ENCODE data around the gene MRPL43. TPM values are rescaled to one million over a fixed set of nuclear protein-coding genes. Genes with fewer than 3 reads are reported as not detected.

Gene MRPL43
- total and polyA plus RNA-seq, 5 donors from 2014 or later = 40.2 to 148 (median 136) TPM

- Histone ChIP-seq H3K27ac (ENCODE audit: insufficient read depth, low read length, poor library complexity, severe bottlenecking) (no peak overlapping the region), H3K4me1 (ENCODE audit: control insufficient read depth, insufficient read depth, low read length, poor library complexity, severe bottlenecking) (peaks cover 9% of the 10 kb centered on the region), H3K27me3 (ENCODE audit: control insufficient read depth, insufficient read depth, low read length) (no peaks in the 10 kb centered on the region), H3K9me3 (ENCODE audit: control insufficient read depth in 2 of 2, low read length in 2 of 2) (no peaks in the 10 kb centered on the region), H3K4me3 (ENCODE audit: low read depth, low read length) (no peak overlapping the region), H3K36me3 (ENCODE audit: control insufficient read depth, insufficient read depth, low read length) (peaks cover 3% of the 10 kb centered on the region)
- DNase-seq (no peak), ATAC-seq (ENCODE audit: low read depth in 2 of 2) (no peak)
- Mint-ChIP-seq H3K36me3 (peaks cover 4% of the 10 kb centered on the region), H3K4me3 (no peak overlapping the region), H3K9me3 (no peaks in the 10 kb centered on the region), H3K27me3 (peaks cover 5% of the 10 kb centered on the region), H3K4me1 (peaks cover 4 to 17% (median 12%) of the 10 kb centered on the region in 4 donors), H3K27ac (no peak overlapping the region)
These were observed 23.0 kb upstream of the MRPL43 start for GRCh38 chr10:101010329-101010728.

- Mint-ChIP-seq H3K27me3 (peaks cover 5% of the 10 kb centered on the region), H3K4me1 (peaks cover 4 to 11% (median 9%) of the 10 kb centered on the region in 4 donors), H3K9me3 (no peaks in the 10 kb centered on the region), H3K4me3 (no peak overlapping the region), H3K36me3 (peaks cover 4% of the 10 kb centered on the region), H3K27ac (no peak overlapping the region)
- Histone ChIP-seq H3K36me3 (ENCODE audit: control insufficient read depth, insufficient read depth, low read length) (peaks cover 3% of the 10 kb centered on the region), H3K9me3 (ENCODE audit: control insufficient read depth in 2 of 2, low read length in 2 of 2) (no peaks in the 10 kb centered on the region), H3K4me1 (ENCODE audit: control insufficient read depth, insufficient read depth, low read length, poor library complexity, severe bottlenecking) (peaks cover 9% of the 10 kb centered on the region), H3K4me3 (ENCODE audit: low read depth, low read length) (no peak overlapping the region), H3K27me3 (ENCODE audit: control insufficient read depth, insufficient read depth, low read length) (no peaks in the 10 kb centered on the region), H3K27ac (ENCODE audit: insufficient read depth, low read length, poor library complexity, severe bottlenecking) (no peak overlapping the region)
- DNase-seq (no peak), ATAC-seq (ENCODE audit: low read depth in 2 of 2) (no peak)
These were observed 21.6 kb upstream of the MRPL43 start for GRCh38 chr10:101008823-101009423.

- Mint-ChIP-seq H3K36me3 (peaks cover 4% of the 10 kb centered on the region), H3K9me3 (no peaks in the 10 kb centered on the region), H3K27me3 (peaks cover 4% of the 10 kb centered on the region), H3K4me3 (no peak overlapping the region), H3K4me1 (peaks cover 3 to 8% (median 6%) of the 10 kb centered on the region in 4 donors), H3K27ac (no peak overlapping the region)
- ATAC-seq (ENCODE audit: low read depth in 2 of 2) (no peak), DNase-seq (no peak)
- no peak overlapping the region for H3K27ac ChIP-seq (ENCODE audit: insufficient read depth, low read length, poor library complexity, severe bottlenecking)
- H3K9me3 ChIP-seq (ENCODE audit: control insufficient read depth in 2 of 2, low read length in 2 of 2) = no peaks in the 10 kb centered on the region
- H3K27me3 ChIP-seq (ENCODE audit: control insufficient read depth, insufficient read depth, low read length) = no peaks in the 10 kb centered on the region
- H3K4me1 ChIP-seq (ENCODE audit: control insufficient read depth, insufficient read depth, low read length, poor library complexity, severe bottlenecking) = peaks cover 6% of the 10 kb centered on the region
- H3K36me3 ChIP-seq (ENCODE audit: control insufficient read depth, insufficient read depth, low read length) = peaks cover 8% of the 10 kb centered on the region
- no peak overlapping the region for H3K4me3 ChIP-seq (ENCODE audit: low read depth, low read length)
These were observed 20.9 kb upstream of the MRPL43 start for GRCh38 chr10:101007915-101008822.

- Histone ChIP-seq H3K27me3 (ENCODE audit: control insufficient read depth, insufficient read depth, low read length) (no peaks in the 10 kb centered on the region), H3K36me3 (ENCODE audit: control insufficient read depth, insufficient read depth, low read length) (peaks cover 10% of the 10 kb centered on the region), H3K27ac (ENCODE audit: insufficient read depth, low read length, poor library complexity, severe bottlenecking) (no peak overlapping the region), H3K4me3 (ENCODE audit: low read depth, low read length) (no peak overlapping the region), H3K4me1 (ENCODE audit: control insufficient read depth, insufficient read depth, low read length, poor library complexity, severe bottlenecking) (no peaks in the 10 kb centered on the region), H3K9me3 (ENCODE audit: control insufficient read depth in 2 of 2, low read length in 2 of 2) (no peaks in the 10 kb centered on the region)
- H3K4me3 Mint-ChIP-seq = no peak overlapping the region
- DNase-seq (no peak), ATAC-seq (ENCODE audit: low read depth in 2 of 2) (no peak)
- H3K27me3 Mint-ChIP-seq = no peaks in the 10 kb centered on the region
- peaks cover 4% of the 10 kb centered on the region for H3K36me3 Mint-ChIP-seq
- no peaks in the 10 kb centered on the region for H3K4me1 Mint-ChIP-seq
- H3K9me3 Mint-ChIP-seq = no peaks in the 10 kb centered on the region
- no peak overlapping the region for H3K27ac Mint-ChIP-seq
These were observed 19.9 kb upstream of the MRPL43 start for GRCh38 chr10:101007099-101007711.

- Histone ChIP-seq H3K27me3 (ENCODE audit: control insufficient read depth, insufficient read depth, low read length) (no peaks in the 10 kb centered on the region), H3K27ac (ENCODE audit: insufficient read depth, low read length, poor library complexity, severe bottlenecking) (no peak overlapping the region), H3K4me1 (ENCODE audit: control insufficient read depth, insufficient read depth, low read length, poor library complexity, severe bottlenecking) (no peaks in the 10 kb centered on the region), H3K36me3 (ENCODE audit: control insufficient read depth, insufficient read depth, low read length) (peaks cover 10% of the 10 kb centered on the region), H3K9me3 (ENCODE audit: control insufficient read depth in 2 of 2, low read length in 2 of 2) (no peaks in the 10 kb centered on the region), H3K4me3 (ENCODE audit: low read depth, low read length) (no peak overlapping the region)
- ATAC-seq (ENCODE audit: low read depth in 2 of 2) = no peak
- H3K4me1 Mint-ChIP-seq = no peaks in the 10 kb centered on the region
- no peaks in the 10 kb centered on the region for H3K9me3 Mint-ChIP-seq
- H3K27me3 Mint-ChIP-seq = no peaks in the 10 kb centered on the region
- peaks cover 4% of the 10 kb centered on the region for H3K36me3 Mint-ChIP-seq
- no peak overlapping the region for H3K27ac Mint-ChIP-seq
- DNase-seq = no peak
- H3K4me3 Mint-ChIP-seq = no peak overlapping the region
These were observed 19.3 kb upstream of the MRPL43 start for GRCh38 chr10:101006593-101007098.

- Mint-ChIP-seq H3K4me3 (no peak overlapping the region), H3K9me3 (no peaks in the 10 kb centered on the region), H3K27ac (peak overlapping the region in 1 of 3 donors; percentile 44), H3K4me1 (peaks cover 0 to 4% (median 3%) of the 10 kb centered on the region in 4 donors), H3K36me3 (peaks cover 4% of the 10 kb centered on the region), H3K27me3 (peaks cover 3% of the 10 kb centered on the region)
- peaks cover 10% of the 10 kb centered on the region for H3K36me3 ChIP-seq (ENCODE audit: control insufficient read depth, insufficient read depth, low read length)
- H3K27me3 ChIP-seq (ENCODE audit: control insufficient read depth, insufficient read depth, low read length) = no peaks in the 10 kb centered on the region
- no peaks in the 10 kb centered on the region for H3K9me3 ChIP-seq (ENCODE audit: control insufficient read depth in 2 of 2, low read length in 2 of 2)
- no peaks in the 10 kb centered on the region for H3K4me1 ChIP-seq (ENCODE audit: control insufficient read depth, insufficient read depth, low read length, poor library complexity, severe bottlenecking)
- no peak for ATAC-seq (ENCODE audit: low read depth in 2 of 2)
- no peak overlapping the region for H3K4me3 ChIP-seq (ENCODE audit: low read depth, low read length)
- DNase-seq = no peak
- no peak overlapping the region for H3K27ac ChIP-seq (ENCODE audit: insufficient read depth, low read length, poor library complexity, severe bottlenecking)
These were observed 18.7 kb upstream of the MRPL43 start for GRCh38 chr10:101005869-101006567.

- peaks cover 4% of the 10 kb centered on the region for H3K36me3 Mint-ChIP-seq
- Histone ChIP-seq H3K27ac (ENCODE audit: insufficient read depth, low read length, poor library complexity, severe bottlenecking) (no peak overlapping the region), H3K27me3 (ENCODE audit: control insufficient read depth, insufficient read depth, low read length) (no peaks in the 10 kb centered on the region), H3K36me3 (ENCODE audit: control insufficient read depth, insufficient read depth, low read length) (peaks cover 10% of the 10 kb centered on the region), H3K4me3 (ENCODE audit: low read depth, low read length) (no peak overlapping the region), H3K9me3 (ENCODE audit: control insufficient read depth in 2 of 2, low read length in 2 of 2) (no peaks in the 10 kb centered on the region), H3K4me1 (ENCODE audit: control insufficient read depth, insufficient read depth, low read length, poor library complexity, severe bottlenecking) (peaks cover under 1% of the 10 kb centered on the region)
- H3K4me1 Mint-ChIP-seq = peaks cover 0 to 9% (median 6%) of the 10 kb centered on the region in 4 donors
- peaks cover 6% of the 10 kb centered on the region for H3K27me3 Mint-ChIP-seq
- DNase-seq (no peak), ATAC-seq (ENCODE audit: low read depth in 2 of 2) (no peak)
- no peak overlapping the region for H3K27ac Mint-ChIP-seq
- H3K4me3 Mint-ChIP-seq = no peak overlapping the region
- H3K9me3 Mint-ChIP-seq = no peaks in the 10 kb centered on the region
These were observed 18.1 kb upstream of the MRPL43 start for GRCh38 chr10:101005361-101005760.
